ENCODE results near the gene AFF3. TPM values are rescaled to one million over a fixed set of nuclear protein-coding genes. Genes with fewer than 3 reads are reported as not detected.

AFF3 gene
- total RNA-seq, 1 donor from 2014 or later = 44.6 TPM

DNA sequence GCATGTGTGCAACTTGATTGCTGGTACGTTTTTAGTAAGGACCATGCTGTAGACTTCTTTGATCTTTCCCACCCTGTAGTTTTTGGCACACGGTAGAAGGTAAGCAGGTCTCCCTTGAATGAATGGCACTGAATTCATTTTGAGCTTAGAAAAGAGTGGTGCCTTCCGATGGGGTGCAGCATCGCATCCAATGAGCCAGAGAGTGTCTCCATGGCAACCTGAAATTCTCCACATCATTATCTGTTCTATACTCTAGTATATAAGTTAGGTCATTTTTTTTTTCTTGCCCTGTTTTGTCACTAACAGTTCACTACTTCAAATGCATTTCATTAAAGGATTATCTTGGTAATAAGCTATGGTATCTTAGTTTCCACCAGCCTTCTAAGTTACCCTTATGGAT, 571.4 kb downstream of the AFF3 start:
- TF ChIP-seq, protein P1, sequence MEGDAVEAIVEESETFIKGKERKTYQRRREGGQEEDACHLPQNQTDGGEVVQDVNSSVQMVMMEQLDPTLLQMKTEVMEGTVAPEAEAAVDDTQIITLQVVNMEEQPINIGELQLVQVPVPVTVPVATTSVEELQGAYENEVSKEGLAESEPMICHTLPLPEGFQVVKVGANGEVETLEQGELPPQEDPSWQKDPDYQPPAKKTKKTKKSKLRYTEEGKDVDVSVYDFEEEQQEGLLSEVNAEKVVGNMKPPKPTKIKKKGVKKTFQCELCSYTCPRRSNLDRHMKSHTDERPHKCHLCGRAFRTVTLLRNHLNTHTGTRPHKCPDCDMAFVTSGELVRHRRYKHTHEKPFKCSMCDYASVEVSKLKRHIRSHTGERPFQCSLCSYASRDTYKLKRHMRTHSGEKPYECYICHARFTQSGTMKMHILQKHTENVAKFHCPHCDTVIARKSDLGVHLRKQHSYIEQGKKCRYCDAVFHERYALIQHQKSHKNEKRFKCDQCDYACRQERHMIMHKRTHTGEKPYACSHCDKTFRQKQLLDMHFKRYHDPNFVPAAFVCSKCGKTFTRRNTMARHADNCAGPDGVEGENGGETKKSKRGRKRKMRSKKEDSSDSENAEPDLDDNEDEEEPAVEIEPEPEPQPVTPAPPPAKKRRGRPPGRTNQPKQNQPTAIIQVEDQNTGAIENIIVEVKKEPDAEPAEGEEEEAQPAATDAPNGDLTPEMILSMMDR (IDR thresholded peaks at IDR 0.05) = no peak
- DNase-seq (no peak), ATAC-seq (no peak)
- H3K27me3 ChIP-seq = no peaks in the 10 kb centered on the region
- no peaks in the 10 kb centered on the region for H3K36me3 ChIP-seq
- intact Hi-C loops (cut with DNase I) = no loop called here
- H3K4me1 ChIP-seq = no peaks in the 10 kb centered on the region
- no peaks in the 10 kb centered on the region for H3K9me3 ChIP-seq
- H3K27ac ChIP-seq = no peak overlapping the region
- H3K4me3 ChIP-seq = no peak overlapping the region

DNA sequence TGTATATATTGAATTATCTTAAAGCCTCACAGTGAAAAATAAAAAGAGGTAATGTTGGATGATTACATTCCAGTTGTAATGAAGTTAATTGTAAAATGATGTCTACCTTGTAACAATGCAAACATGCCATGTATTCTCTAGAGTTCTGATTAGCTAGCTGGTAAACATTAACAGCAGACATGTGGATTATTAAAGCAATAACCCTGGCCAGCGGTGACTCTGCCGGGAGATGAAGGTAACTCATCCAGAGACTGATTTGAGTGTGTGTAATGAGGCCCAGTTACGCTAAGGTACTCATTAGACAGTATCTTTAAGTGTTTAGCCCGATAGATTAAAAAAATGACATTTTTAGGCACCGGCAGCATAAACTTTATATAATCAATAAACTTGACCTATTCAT, 573.0 kb downstream of the AFF3 start:
- Histone ChIP-seq H3K27ac (no peak overlapping the region), H3K27me3 (no peaks in the 10 kb centered on the region), H3K36me3 (no peaks in the 10 kb centered on the region), H3K4me3 (no peak overlapping the region), H3K4me1 (no peaks in the 10 kb centered on the region), H3K9me3 (no peaks in the 10 kb centered on the region)
- ATAC-seq (no peak), DNase-seq (no peak)
- intact Hi-C loops (cut with DNase I) = no loop called here
- TF ChIP-seq, protein P1 (IDR thresholded peaks at IDR 0.05) = no peak

DNA sequence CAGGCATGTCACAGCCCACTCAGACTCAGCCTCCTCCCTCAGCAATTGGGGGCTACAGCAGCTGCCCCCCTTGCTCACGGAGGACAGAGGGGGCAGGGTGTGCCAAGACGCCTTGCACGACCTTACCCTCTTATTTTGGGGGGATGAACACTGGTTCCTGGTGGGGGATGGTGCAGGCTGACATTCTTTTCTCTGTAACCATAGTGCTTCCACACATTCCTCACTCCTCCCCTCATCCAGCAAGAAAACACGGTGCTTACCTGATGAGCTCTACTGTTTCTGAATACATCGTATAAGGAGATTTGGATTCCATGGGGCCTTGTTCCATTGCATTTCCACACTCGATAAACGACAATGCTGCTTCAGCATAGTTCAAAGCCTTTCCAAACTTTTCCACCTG, 577.2 kb downstream of the AFF3 start:
- Histone ChIP-seq H3K4me1 (no peaks in the 10 kb centered on the region), H3K27ac (no peak overlapping the region), H3K27me3 (no peaks in the 10 kb centered on the region), H3K9me3 (no peaks in the 10 kb centered on the region), H3K36me3 (no peaks in the 10 kb centered on the region), H3K4me3 (no peak overlapping the region)
- intact Hi-C loops (cut with DNase I) = no loop called here
- TF ChIP-seq, protein P1 (IDR thresholded peaks at IDR 0.05) = no peak
- ATAC-seq (no peak), DNase-seq (no peak)

DNA sequence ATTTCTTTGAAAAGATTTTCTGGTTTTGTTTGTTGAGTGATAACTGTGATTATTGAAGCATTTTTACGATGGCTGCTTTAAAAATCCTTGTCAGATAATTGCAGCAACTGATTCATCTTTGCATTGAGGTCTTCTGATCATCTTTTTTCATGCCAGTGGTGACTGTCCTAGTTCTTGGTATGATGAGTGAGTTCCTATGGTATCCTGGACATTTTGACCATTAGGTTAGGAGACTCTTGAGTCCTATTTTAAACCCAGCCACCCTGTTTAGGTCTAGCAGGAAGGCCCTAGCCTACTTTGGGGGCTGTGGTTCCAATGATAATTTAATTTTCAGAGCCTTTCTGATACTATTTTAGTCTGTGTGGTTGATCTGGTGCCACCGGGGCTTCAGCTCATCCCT, 579.9 kb downstream of the AFF3 start:
- Histone ChIP-seq H3K4me3 (no peak overlapping the region), H3K9me3 (no peaks in the 10 kb centered on the region), H3K36me3 (no peaks in the 10 kb centered on the region), H3K4me1 (no peaks in the 10 kb centered on the region), H3K27ac (no peak overlapping the region), H3K27me3 (no peaks in the 10 kb centered on the region)
- no peak for ATAC-seq
- DNase-seq = no peak
- intact Hi-C loops (cut with DNase I) = no loop called here
- TF ChIP-seq, protein P1 (IDR thresholded peaks at IDR 0.05) = no peak

DNA sequence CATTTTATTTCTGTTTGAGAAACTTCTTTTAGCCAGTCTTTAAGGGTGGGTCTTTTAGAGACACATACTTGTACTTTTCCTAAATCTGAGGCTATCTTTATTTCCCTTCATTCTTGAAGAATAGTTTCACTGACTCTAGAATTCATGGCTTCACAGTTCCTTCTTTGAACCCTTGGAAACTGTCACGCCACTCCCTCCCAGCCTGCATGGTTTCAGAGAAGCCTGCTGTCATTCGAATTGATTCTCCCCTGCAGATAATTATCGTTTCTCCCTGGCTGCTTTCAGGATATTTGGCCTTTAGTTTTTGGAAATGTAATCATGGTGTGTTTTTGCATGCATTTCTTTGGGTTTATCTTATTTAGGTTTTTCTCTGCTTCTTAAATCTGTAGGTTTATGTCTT, 580.6 kb downstream of the AFF3 start:
- Histone ChIP-seq H3K27me3 (no peaks in the 10 kb centered on the region), H3K4me3 (no peak overlapping the region), H3K9me3 (no peaks in the 10 kb centered on the region), H3K36me3 (no peaks in the 10 kb centered on the region), H3K27ac (no peak overlapping the region), H3K4me1 (no peaks in the 10 kb centered on the region)
- ATAC-seq (no peak), DNase-seq (no peak)
- TF ChIP-seq, protein P1 (IDR thresholded peaks at IDR 0.05) = no peak
- intact Hi-C loops (cut with DNase I) = no loop called here

DNA sequence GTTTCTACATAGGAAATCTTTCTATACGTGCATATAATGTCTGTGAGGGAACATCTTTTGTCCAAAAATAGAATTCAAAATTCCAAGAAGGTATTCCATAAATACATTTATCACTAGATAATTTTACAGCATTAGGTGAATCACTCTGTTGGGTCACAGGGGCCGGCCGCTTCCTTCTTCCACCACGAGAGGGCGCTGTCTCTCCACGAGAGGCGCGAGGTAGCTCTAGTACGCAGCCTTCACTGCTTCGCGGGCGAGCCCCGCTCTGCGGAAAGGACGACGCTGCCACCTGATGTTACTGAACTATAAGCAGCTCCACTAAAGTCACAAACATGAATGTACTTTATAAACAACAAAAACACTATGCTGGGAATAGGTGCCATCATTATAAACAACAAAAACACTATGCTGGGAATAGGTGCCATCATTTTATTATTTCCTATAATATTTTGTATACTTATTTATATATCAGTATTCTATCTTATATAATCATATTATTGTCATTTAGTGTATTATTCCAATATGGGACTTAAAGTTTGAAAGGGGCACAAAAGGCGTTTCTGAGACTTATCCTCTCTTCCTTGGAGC, 583.2 kb downstream of the AFF3 start:
- ATAC-seq (peak; percentile 99), DNase-seq (peak; percentile 93)
- H3K27ac ChIP-seq = no peak overlapping the region
- TF ChIP-seq, protein P1 (IDR thresholded peaks at IDR 0.05) = peak; percentile 100
- H3K36me3 ChIP-seq = no peaks in the 10 kb centered on the region
- no peak overlapping the region for H3K4me3 ChIP-seq
- no peaks in the 10 kb centered on the region for H3K27me3 ChIP-seq
- H3K9me3 ChIP-seq = no peaks in the 10 kb centered on the region
- intact Hi-C loops (cut with DNase I) = no loop called here
- no peaks in the 10 kb centered on the region for H3K4me1 ChIP-seq
